HepG2 (cell line): ENCODE results near the gene AP2S1. TPM values are rescaled to one million over a fixed set of nuclear protein-coding genes. Genes with fewer than 3 reads are reported as not detected.
A peak's percentile ranks its signal among the peaks of the same experiment; 100 is the strongest.

ENCODE experiments used
- ATAC-seq: fragments of 200-7000 bp; cut with Tn5 transposase; 3 replicates; pipeline ENCODE4 v1.9.1; 2020; ENCODE audit warnings: mild to moderate bottlenecking, moderate library complexity
- BruUV-seq: library from RNA; stranded (reverse); fragments of 400-500 nt; replicated peaks from 2 replicates; lab custom pipeline; 2021; lab: Mats Ljungman, UMichigan
- CTCF ChIA-PET: fragments of 300-600 bp; formaldehyde crosslinking; extraction: SDS; loops from one replicate; lab custom pipeline; 2021; ENCODE audit warnings: low total read pairs, inconsistent platforms, low intra/inter-chr PET ratio; lab: Yijun Ruan, JAX
- POLR2A ChIA-PET: fragments of 350-600 bp; sonication (Branson Sonifier 250); formaldehyde crosslinking; loops from one replicate; lab custom pipeline; 2020; ENCODE audit warnings: antibody characterized with exemption, inconsistent platforms; lab: Yijun Ruan, JAX
- DNase-seq: peaks from one replicate; pipeline ENCODE4 v3.0.0-alpha.2; 2015; ENCODE audit warnings: low spot score
- FAIRE-seq: peaks from 3 replicates; lab custom pipeline; 2011; peaks lifted over from hg19 to GRCh38; lab: Jason Lieb, UNC
- H2AFZ ChIP-seq: one replicate; pipeline ENCODE4 v1.6.1; 2011; ENCODE audit warnings: low read length, inconsistent platforms
- H3K27ac ChIP-seq: fragments of 300-600 bp; 3 replicates; pipeline ENCODE4 v1.8.0; 2011; ENCODE audit warnings: mixed run types, mild to moderate bottlenecking, mixed read lengths, low read length, inconsistent platforms; ENCODE audit not compliant: insufficient read depth; ENCODE audit errors: extremely low read length
- H3K27me3 ChIP-seq, 2 experiments: fragments of 200-600 bp in 1 of 2; 2 replicates in 1 of 2; 3 replicates in 1 of 2; pipeline versions ENCODE4 v1.6.0 to v1.8.0; 2011; ENCODE audit warnings: low read length in 2 of 2, mild to moderate bottlenecking in 2 of 2, moderate library complexity in 2 of 2, inconsistent platforms in 1 of 2; ENCODE audit not compliant: insufficient read depth in 2 of 2, control insufficient read depth in 1 of 2
- H3K36me3 ChIP-seq, 2 experiments: fragments of 200-600 bp in 1 of 2; replicated peaks in 1 of 2; 2 replicates in 1 of 2; 3 replicates in 1 of 2; pipeline versions ENCODE4 v1.5.1 to v1.8.0; 2011; ENCODE audit warnings: low read length in 2 of 2, inconsistent platforms in 1 of 2; ENCODE audit not compliant: insufficient read depth in 2 of 2, control insufficient read depth in 1 of 2
- H3K4me1 ChIP-seq: 2 replicates; pipeline ENCODE4 v1.5.1; 2012; ENCODE audit warnings: low read length, inconsistent platforms; ENCODE audit not compliant: insufficient read depth
- H3K4me2 ChIP-seq: 2 replicates; pipeline ENCODE4 v1.6.0; 2011; ENCODE audit warnings: low read depth, low read length, inconsistent platforms
- H3K4me3 ChIP-seq, 3 experiments: fragments of 200-600 bp in 1 of 3; sonication (generic), shearing (Covaris generic) in 1 of 3; replicated peaks in 1 of 3; 2 replicates each; pipeline ENCODE4 v1.5.1; 2011 to 2016; ENCODE audit warnings: low read length in 3 of 3, inconsistent platforms in 2 of 3, low read depth in 2 of 3, mild to moderate bottlenecking in 2 of 3, control low read depth in 1 of 3, mixed read lengths in 1 of 3; ENCODE audit not compliant: insufficient read depth in 1 of 3
- H3K79me2 ChIP-seq: one replicate; pipeline ENCODE4 v1.6.1; 2011; ENCODE audit warnings: low read length, inconsistent platforms; ENCODE audit not compliant: insufficient read depth
- H3K9ac ChIP-seq: 2 replicates; pipeline ENCODE4 v1.6.0; 2011; ENCODE audit warnings: mild to moderate bottlenecking, low read depth, low read length, inconsistent platforms; ENCODE audit not compliant: insufficient read depth
- H3K9me3 ChIP-seq: 2 replicates; pipeline ENCODE4 v1.5.1; 2012; ENCODE audit warnings: mild to moderate bottlenecking, low read length
- H4K20me1 ChIP-seq: 2 replicates; pipeline ENCODE4 v1.6.0; 2011; ENCODE audit warnings: inconsistent platforms, mild to moderate bottlenecking, low read length, moderate library complexity; ENCODE audit not compliant: insufficient read depth
- AHR ChIP-seq: IDR thresholded peaks from 2 replicates; pipeline ENCODE4 v1.6.1; 2018; ENCODE audit warnings: missing genetic modification reagents, missing compliant biosample characterization
- GFI1 ChIP-seq: sonication (generic); formaldehyde crosslinking; IDR thresholded peaks from 2 replicates; pipeline ENCODE4 v1.5.0; 2020; ENCODE audit warnings: missing genetic modification reagents, mild to moderate bottlenecking, borderline replicate concordance
- HNRNPK ChIP-seq: fragments of 200-400 bp; formaldehyde crosslinking; IDR thresholded peaks from 2 replicates; pipeline ENCODE4 v1.6.1; 2018; ENCODE audit warnings: low read length, low read depth, moderate library complexity, mild to moderate bottlenecking; ENCODE audit not compliant: poor library complexity, severe bottlenecking
- HNRNPL ChIP-seq: fragments of 200-400 bp; formaldehyde crosslinking; IDR thresholded peaks from 2 replicates; pipeline ENCODE4 v1.6.1; 2017; ENCODE audit warnings: mild to moderate bottlenecking, low read depth, low read length
- MYC ChIP-seq: sonication (generic); formaldehyde crosslinking; IDR thresholded peaks from 2 replicates; pipeline ENCODE4 v1.9.0; 2021; ENCODE audit warnings: missing genetic modification reagents, borderline replicate concordance
- PCBP1 ChIP-seq: fragments of 200-400 bp; formaldehyde crosslinking; IDR thresholded peaks from 2 replicates; pipeline ENCODE4 v1.6.1; 2017; ENCODE audit warnings: mild to moderate bottlenecking, low read depth, low read length, borderline replicate concordance
- SAP130 ChIP-seq: IDR thresholded peaks from 2 replicates; pipeline ENCODE4 v1.6.1; 2016; ENCODE audit warnings: low read depth
- TCF7 ChIP-seq: sonication (generic); IDR thresholded peaks from 2 replicates; pipeline ENCODE4 v1.6.1; 2016; ENCODE audit warnings: antibody characterized with exemption, low read depth
- UBTF ChIP-seq: sonication (generic); formaldehyde crosslinking; IDR thresholded peaks from 2 replicates; pipeline ENCODE4 v1.4.0; 2020; ENCODE audit warnings: mild to moderate bottlenecking, missing genetic modification reagents
- ZNF263 ChIP-seq: sonication (generic); formaldehyde crosslinking; IDR thresholded peaks from 2 replicates; pipeline ENCODE4 v1.4.0; 2020; ENCODE audit warnings: missing genetic modification reagents
- ZNF3 ChIP-seq: IDR thresholded peaks from 2 replicates; pipeline ENCODE4 v1.7.0; 2017; ENCODE audit warnings: inconsistent platforms
- ZNF331 ChIP-seq: sonication (generic); formaldehyde crosslinking; IDR thresholded peaks from 2 replicates; pipeline ENCODE4 v1.4.0; 2020; ENCODE audit warnings: missing genetic modification reagents
- ZNF510 ChIP-seq: sonication (generic); formaldehyde crosslinking; IDR thresholded peaks from 2 replicates; pipeline ENCODE4 v1.4.0; 2020; ENCODE audit warnings: low read depth, mild to moderate bottlenecking, missing genetic modification reagents
- ZNF687 ChIP-seq: sonication (generic); formaldehyde crosslinking; IDR thresholded peaks from 2 replicates; pipeline ENCODE4 v1.5.1; 2020; ENCODE audit warnings: mild to moderate bottlenecking, missing genetic modification reagents, moderate library complexity
- ZNF75D ChIP-seq: sonication (generic); formaldehyde crosslinking; IDR thresholded peaks from 2 replicates; pipeline ENCODE4 v1.8.1; 2023; ENCODE audit warnings: missing genetic modification reagents, mild to moderate bottlenecking, borderline replicate concordance
- WGBS: methylation state at CpG from one replicate; pipeline ENCODE4 v1.1.6; 2017; ENCODE audit warnings: low lambda C conversion rate; 5-methylcytosine and 5-hydroxymethylcytosine counted together
- in situ Hi-C: cut with HindIII; loops from 2 replicates; pipeline ENCODE4 v1.10.0; 2017; ENCODE audit warnings: low pct_unique_long_range_greater_than_20kb; ENCODE audit not compliant: extremely low pct_ligation_motif_present
- intact Hi-C: fragments of 100-400 bp; cut with micrococcal nuclease; formaldehyde crosslinking; loops from one replicate; pipeline ENCODE4 v1.10.0; 2022; ENCODE audit not compliant: unreplicated experiment
- polyA plus RNA-seq, 8 experiments: library from polyadenylated mRNA; depleted of rRNA in 3 of 8; stranded (reverse) in 7 of 8; unstranded in 1 of 8; fragments of >200 nt; fragmentation: Illumina TruSeq in 4 of 8; extraction: Trizol in 4 of 8; gene quantifications; 2 replicates each; pipeline versions ENCODE4 v1.2.1 to v1.2.3, GENCODE V29; 2011 to 2016; ENCODE audit warnings: low read depth in 4 of 8, missing spikeins in 1 of 8, mixed read lengths in 1 of 8; ENCODE audit not compliant: insufficient read depth in 1 of 8
- total RNA-seq, 5 experiments: library from RNA; depleted of rRNA; stranded (reverse); fragments of >200 nt; fragmentation: Illumina TruSeq; extraction: Trizol; gene quantifications; 2 replicates each; pipeline ENCODE4 v1.2.3, GENCODE V29; 2016; ENCODE audit warnings: low read depth in 1 of 5
- TF ChIP-seq, protein P1 (sequence below): IDR thresholded peaks from 2 replicates; pipeline ENCODE4 v1.6.1; 2016; ENCODE audit warnings: mild to moderate bottlenecking, missing biosample characterization, missing genetic modification reagents

AP2S1 gene
- total and polyA plus RNA-seq, 2 of the 13 experiments (the other 11 are each of a cell fraction or from before 2014, with no cell fraction given), result 45.2 to 86.1 TPM

DNA sequence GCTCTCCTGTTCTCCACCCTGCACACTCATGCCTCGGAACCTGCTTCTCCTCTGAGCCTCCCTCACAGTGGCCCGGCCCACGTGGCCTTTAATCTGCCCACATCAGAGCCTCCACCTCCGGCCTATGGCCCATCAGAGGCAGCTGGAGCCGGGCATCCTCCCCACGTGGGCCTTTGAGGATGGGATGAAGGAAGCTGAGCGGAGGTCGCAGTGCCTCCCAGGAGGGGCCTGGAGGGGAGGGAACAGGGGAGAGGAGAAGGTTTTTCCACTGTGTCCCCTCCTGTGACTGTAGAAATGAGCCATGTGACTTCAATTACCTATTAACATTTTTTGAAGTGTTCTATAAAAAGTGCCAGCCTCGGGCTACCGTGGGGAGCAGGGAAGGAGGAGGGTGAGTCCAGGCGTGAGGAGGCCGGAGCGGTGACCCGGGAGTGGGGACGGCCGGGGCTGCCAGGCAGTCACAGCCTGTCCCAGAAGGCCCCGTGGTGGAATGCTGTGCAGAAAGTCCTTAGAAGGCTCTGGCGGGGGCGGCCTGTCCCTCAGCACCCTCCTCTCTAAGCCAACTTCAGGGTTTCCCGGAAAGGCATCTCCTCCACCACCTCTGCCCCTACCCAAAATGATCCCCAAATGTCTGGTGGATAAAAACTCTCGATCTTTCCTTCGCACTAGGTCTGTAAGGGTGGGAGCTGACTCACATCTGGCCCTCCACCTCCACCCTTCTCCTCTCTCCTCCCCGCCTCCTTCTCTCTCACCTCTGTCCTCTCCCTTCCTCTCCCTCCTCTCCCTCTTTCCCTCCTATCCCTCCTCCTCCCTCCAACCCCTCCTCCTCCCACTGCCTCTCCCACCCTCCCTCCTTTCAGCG is 37.4 kb downstream of the AP2S1 start:
- Histone ChIP-seq H3K27ac (no peak overlapping the region), H3K4me2 (peak overlapping the region; percentile 72), H3K9me3 (no peaks in the 10 kb centered on the region), H3K79me2 (no peaks in the 10 kb centered on the region), H3K36me3 (no peaks in the 10 kb centered on the region), H3K27me3 (peaks cover 0 to 12% of the 10 kb centered on the region in 2 experiments; a peak in 4 of 5 replicates), H3K4me3 (peak overlapping the region; percentile 7 to 58 (median 10); a peak in 3 of 6 replicates), H3K9ac (no peak overlapping the region), H4K20me1 (no peaks in the 10 kb centered on the region), H3K4me1 (peaks cover 44% of the 10 kb centered on the region), H2AFZ (no peak overlapping the region)
- no TSS peak for BruUV-seq
- peak; percentile 26 for DNase-seq
- ATAC-seq, result peak; percentile 67
- intact Hi-C loops (no loop called here), in situ Hi-C loops (no loop called here)
- CTCF ChIA-PET, result no interaction called here
- POLR2A ChIA-PET, result interaction anchor here (1.3 to 1.7 kb wide), 3 partner anchors 9 to 25 kb away, joined by 3 to 6 read pairs (median 3); partner anchors contain the start of gene SLC1A5
- FAIRE-seq, result no peak
- WGBS, result 3% methylated on average over 24 of the region's 24 CpGs
- TF ChIP-seq AHR (CRISPR knock-in tag) (0 out of 2 replicates have a peak, but pooled peaks have one; percentile 34), ZNF263 (CRISPR knock-in tag) (peak; percentile 56; the same call in 1 of the 2 replicates), HNRNPK (no peak), GFI1 (no peak), PCBP1 (0 out of 2 replicates have a peak, but pooled peaks have one; percentile 5), UBTF (peak; percentile 52), ZNF331 (CRISPR knock-in tag) (no peak), TCF7 (0 out of 2 replicates have a peak, but pooled peaks have one; percentile 18), ZNF75D (CRISPR knock-in tag) (no peak), SAP130 (CRISPR knock-in tag) (0 out of 2 replicates have a peak, but pooled peaks have one; percentile 25), MYC (CRISPR knock-in tag) (peak; percentile 51; the same call in 1 of the 2 replicates), ZNF3 (no peak), HNRNPL (0 out of 2 replicates have a peak, but pooled peaks have one; percentile 52), ZNF687 (CRISPR knock-in tag) (peak; percentile 68), ZNF510 (no peak)
- TF ChIP-seq, protein P1, sequence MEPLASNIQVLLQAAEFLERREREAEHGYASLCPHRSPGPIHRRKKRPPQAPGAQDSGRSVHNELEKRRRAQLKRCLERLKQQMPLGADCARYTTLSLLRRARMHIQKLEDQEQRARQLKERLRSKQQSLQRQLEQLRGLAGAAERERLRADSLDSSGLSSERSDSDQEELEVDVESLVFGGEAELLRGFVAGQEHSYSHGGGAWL (CRISPR knock-in tag), result 0 out of 2 replicates have a peak, but pooled peaks have one; percentile 24
